ENCODE data around the gene ABHD2. TPM values are rescaled to one million over a fixed set of nuclear protein-coding genes. Genes with fewer than 3 reads are reported as not detected.
"Not testable (repeated sequence)": the region's sequence is repeated elsewhere in the genome, so short reads cannot be mapped to it uniquely, and the experiment has no call there.

The ABHD2 gene
- total RNA-seq, 1 donor from 2014 or later = 50.5 TPM

- Mint-ChIP-seq H3K9me3 (ENCODE audit: low read depth) (no peaks in the 10 kb centered on the region), H3K36me3 (ENCODE audit: low read depth) (peaks cover 5% of the 10 kb centered on the region), H3K27ac (ENCODE audit: unreplicated experiment) (peak overlapping the region; percentile 96), H3K27me3 (ENCODE audit: low read depth) (no peaks in the 10 kb centered on the region), H3K4me3 (ENCODE audit: unreplicated experiment) (no peak overlapping the region), H3K4me1 (ENCODE audit: low read depth) (peaks cover 92% of the 10 kb centered on the region)
- no peak for TF ChIP-seq CTCF (IDR thresholded peaks at IDR 0.05)
- DNase-seq (ENCODE audit: low spot score) = no peak
Observed at GRCh38 chr15:89118481-89118989, 30.3 kb downstream of the ABHD2 start.

GRCh38 chr15:89119489-89120478 is 31.5 kb downstream of the ABHD2 start:
- Mint-ChIP-seq H3K27me3 (ENCODE audit: low read depth) (no peaks in the 10 kb centered on the region), H3K27ac (ENCODE audit: unreplicated experiment) (peak overlapping the region; percentile 96), H3K9me3 (ENCODE audit: low read depth) (no peaks in the 10 kb centered on the region), H3K4me1 (ENCODE audit: low read depth) (peaks cover 90% of the 10 kb centered on the region), H3K4me3 (ENCODE audit: unreplicated experiment) (peak overlapping the region; percentile 43), H3K36me3 (ENCODE audit: low read depth) (peaks cover 4% of the 10 kb centered on the region)
- no peak for DNase-seq (ENCODE audit: low spot score)
- no peak for TF ChIP-seq CTCF (IDR thresholded peaks at IDR 0.05)

- Mint-ChIP-seq H3K4me1 (ENCODE audit: low read depth) (peaks cover 86% of the 10 kb centered on the region), H3K27ac (ENCODE audit: unreplicated experiment) (peak overlapping the region; percentile 96)
- not testable (repeated sequence) for DNase-seq (ENCODE audit: low spot score); H3K27me3 Mint-ChIP-seq (ENCODE audit: low read depth); H3K36me3 Mint-ChIP-seq (ENCODE audit: low read depth); H3K9me3 Mint-ChIP-seq (ENCODE audit: low read depth); H3K4me3 Mint-ChIP-seq (ENCODE audit: unreplicated experiment)
Observed at GRCh38 chr15:89120479-89121000, 32.3 kb downstream of the ABHD2 start.

- Mint-ChIP-seq H3K36me3 (ENCODE audit: low read depth) (peaks cover 5% of the 10 kb centered on the region), H3K4me1 (ENCODE audit: low read depth) (peaks cover 86% of the 10 kb centered on the region), H3K4me3 (ENCODE audit: unreplicated experiment) (no peak overlapping the region), H3K27me3 (ENCODE audit: low read depth) (no peaks in the 10 kb centered on the region), H3K9me3 (ENCODE audit: low read depth) (no peaks in the 10 kb centered on the region), H3K27ac (ENCODE audit: unreplicated experiment) (peak overlapping the region; percentile 79)
- no peak for DNase-seq (ENCODE audit: low spot score)
- TF ChIP-seq CTCF (IDR thresholded peaks at IDR 0.05) = no peak
Observed at GRCh38 chr15:89121414-89121813, 33.2 kb downstream of the ABHD2 start.

- H3K4me3 Mint-ChIP-seq (ENCODE audit: unreplicated experiment) = no peak overlapping the region
Observed at GRCh38 chr15:89122505-89123180, 34.4 kb downstream of the ABHD2 start.

More at GRCh38 chr15:89122505-89123180, 34.4 kb downstream of the ABHD2 start:
- no peak for TF ChIP-seq CTCF (IDR thresholded peaks at IDR 0.05)
- no peaks in the 10 kb centered on the region for H3K9me3 Mint-ChIP-seq (ENCODE audit: low read depth)
- H3K27ac Mint-ChIP-seq (ENCODE audit: unreplicated experiment) = peak overlapping the region; percentile 13
- peaks cover 75% of the 10 kb centered on the region for H3K4me1 Mint-ChIP-seq (ENCODE audit: low read depth)
- peaks cover 3% of the 10 kb centered on the region for H3K36me3 Mint-ChIP-seq (ENCODE audit: low read depth)
- H3K27me3 Mint-ChIP-seq (ENCODE audit: low read depth) = no peaks in the 10 kb centered on the region
- no peak for DNase-seq (ENCODE audit: low spot score)

Measured in chondrocyte (in vitro differentiated cells).